ENCODE results near the gene HRAS.

HRAS gene

GRCh38 chr11:503179-503981, 32.0 kb downstream of the HRAS start:
- TF ChIP-seq TAF1 (IDR thresholded peaks at IDR 0.05; ENCODE audit: borderline replicate concordance, insufficient read depth, low read length): no peak
- no peak for TF ChIP-seq SIN3A (IDR thresholded peaks at IDR 0.05; ENCODE audit: borderline replicate concordance, insufficient read depth, low read length)
- no peak for TF ChIP-seq REST (IDR thresholded peaks at IDR 0.05; ENCODE audit: insufficient read depth in 1 of 2, low read depth in 2 of 2, low read length in 2 of 2)
- TF ChIP-seq POLR2AphosphoS5 (IDR thresholded peaks at IDR 0.05; ENCODE audit: low read depth, low read length): no peak
- TF ChIP-seq FOXP2 (optimal IDR thresholded peaks at IDR 0.05; ENCODE audit: borderline replicate concordance, extremely low read depth, extremely low read length, insufficient read depth): no peak

- TF ChIP-seq FOXP2 (optimal IDR thresholded peaks at IDR 0.05; ENCODE audit: borderline replicate concordance, extremely low read depth, extremely low read length, insufficient read depth) (no peak), REST (IDR thresholded peaks at IDR 0.05; ENCODE audit: insufficient read depth in 1 of 2, low read depth in 2 of 2, low read length in 2 of 2) (no peak), POLR2AphosphoS5 (IDR thresholded peaks at IDR 0.05; ENCODE audit: low read depth, low read length) (no peak), TAF1 (IDR thresholded peaks at IDR 0.05; ENCODE audit: borderline replicate concordance, insufficient read depth, low read length) (no peak), SIN3A (IDR thresholded peaks at IDR 0.05; ENCODE audit: borderline replicate concordance, insufficient read depth, low read length) (no peak)
Measured at GRCh38 chr11:502288-503178, 32.8 kb downstream of the HRAS start.

GRCh38 chr11:501683-502287, 33.6 kb downstream of the HRAS start:
- TF ChIP-seq REST (IDR thresholded peaks at IDR 0.05; ENCODE audit: insufficient read depth in 1 of 2, low read depth in 2 of 2, low read length in 2 of 2) (no peak), POLR2AphosphoS5 (IDR thresholded peaks at IDR 0.05; ENCODE audit: low read depth, low read length) (no peak), TAF1 (IDR thresholded peaks at IDR 0.05; ENCODE audit: borderline replicate concordance, insufficient read depth, low read length) (no peak), SIN3A (IDR thresholded peaks at IDR 0.05; ENCODE audit: borderline replicate concordance, insufficient read depth, low read length) (no peak), FOXP2 (optimal IDR thresholded peaks at IDR 0.05; ENCODE audit: borderline replicate concordance, extremely low read depth, extremely low read length, insufficient read depth) (no peak)

GRCh38 chr11:501001-501682, 34.2 kb downstream of the HRAS start:
- no peak for TF ChIP-seq REST (IDR thresholded peaks at IDR 0.05; ENCODE audit: insufficient read depth in 1 of 2, low read depth in 2 of 2, low read length in 2 of 2)
- TF ChIP-seq POLR2AphosphoS5 (IDR thresholded peaks at IDR 0.05; ENCODE audit: low read depth, low read length): no peak
- no peak for TF ChIP-seq SIN3A (IDR thresholded peaks at IDR 0.05; ENCODE audit: borderline replicate concordance, insufficient read depth, low read length)
- no peak for TF ChIP-seq FOXP2 (optimal IDR thresholded peaks at IDR 0.05; ENCODE audit: borderline replicate concordance, extremely low read depth, extremely low read length, insufficient read depth)
- no peak for TF ChIP-seq TAF1 (IDR thresholded peaks at IDR 0.05; ENCODE audit: borderline replicate concordance, insufficient read depth, low read length)
